ENCODE data around the gene DENND2C.
"Not testable (repeated sequence)": the region's sequence is repeated elsewhere in the genome, so short reads cannot be mapped to it uniquely, and the experiment has no call there.

DENND2C gene

GRCh38 chr1:114609826-114610225 is 60.0 kb downstream of the DENND2C start:
- no peak for DNase-seq (ENCODE audit: extremely low read depth in 1 of 2, low read depth in 1 of 2)

GRCh38 chr1:114609026-114609425 is 60.8 kb downstream of the DENND2C start:
- DNase-seq (ENCODE audit: extremely low read depth in 1 of 2, low read depth in 1 of 2) = no peak

- no peak for DNase-seq (ENCODE audit: extremely low read depth in 1 of 2, low read depth in 1 of 2)
Observed at GRCh38 chr1:114607223-114607622, 62.6 kb downstream of the DENND2C start.

DNA sequence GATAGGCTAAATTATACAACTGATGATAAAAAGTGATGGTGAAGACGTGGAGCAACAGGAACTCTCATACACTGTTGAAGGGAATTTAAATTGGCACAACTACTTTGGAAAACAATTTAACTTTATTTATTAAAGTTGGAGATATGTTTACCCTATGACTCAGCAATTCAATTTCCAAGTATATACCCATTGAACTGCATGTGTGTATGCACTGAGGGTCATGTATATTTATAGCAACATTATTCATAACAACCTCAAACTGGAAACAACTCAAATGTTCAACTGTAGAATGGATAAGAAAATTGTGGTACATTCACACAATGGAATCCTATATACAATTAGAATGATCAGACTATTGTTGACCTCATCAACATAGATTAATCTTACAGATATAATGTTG is 71.9 kb downstream of the DENND2C start:
- no peak for DNase-seq (ENCODE audit: extremely low read depth in 1 of 2, low read depth in 1 of 2)

GRCh38 chr1:114595602-114596001 is 74.2 kb downstream of the DENND2C start:
- no peak for DNase-seq (ENCODE audit: extremely low read depth in 1 of 2, low read depth in 1 of 2)

GRCh38 chr1:114594046-114594445 is 75.8 kb downstream of the DENND2C start:
- DNase-seq (ENCODE audit: extremely low read depth in 1 of 2, low read depth in 1 of 2) = no peak

- DNase-seq (ENCODE audit: extremely low read depth in 1 of 2, low read depth in 1 of 2) = no peak
Observed at GRCh38 chr1:114589122-114589521, 80.7 kb downstream of the DENND2C start.

GRCh38 chr1:114588196-114588689 is 81.6 kb downstream of the DENND2C start:
- DNase-seq (ENCODE audit: extremely low read depth in 1 of 2, low read depth in 1 of 2) = no peak

DNA sequence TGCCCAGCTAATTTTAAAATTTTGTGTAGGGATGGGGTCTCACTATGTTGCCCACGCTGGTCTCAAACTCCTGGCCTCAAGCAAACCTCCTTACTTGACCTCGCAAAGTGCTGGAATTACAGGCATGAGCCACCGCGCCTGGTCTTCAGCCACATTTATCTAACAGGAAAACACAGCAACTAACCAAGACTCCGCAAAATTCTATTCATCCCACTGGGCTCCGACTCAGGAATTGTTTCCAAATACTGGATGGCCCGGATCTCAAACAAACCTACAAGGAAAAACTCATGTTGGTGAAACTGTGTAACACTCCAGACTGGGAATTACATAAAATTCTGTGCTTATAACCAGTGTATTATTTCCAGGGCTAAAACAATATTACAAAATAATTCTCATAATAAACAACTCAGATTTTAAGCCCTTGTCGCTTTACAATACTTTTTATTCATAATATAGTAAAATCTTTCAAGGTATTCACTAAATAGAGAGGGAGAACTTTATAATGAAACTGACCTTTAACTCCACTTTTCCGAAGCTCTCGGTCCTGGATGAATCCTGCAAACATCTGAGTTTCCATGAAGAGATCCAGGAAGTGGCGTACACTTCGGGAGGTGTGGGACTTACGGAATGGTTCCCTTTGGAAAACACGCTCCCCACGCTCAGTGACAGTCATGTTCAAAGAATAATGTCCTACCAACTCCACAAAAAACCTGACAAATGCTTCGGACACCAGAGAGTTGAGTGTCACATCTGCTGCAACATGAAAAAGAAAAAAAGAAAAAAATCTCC is 82.5 kb downstream of the DENND2C start:
- no peak for DNase-seq (ENCODE audit: extremely low read depth in 1 of 2, low read depth in 1 of 2)

DNA sequence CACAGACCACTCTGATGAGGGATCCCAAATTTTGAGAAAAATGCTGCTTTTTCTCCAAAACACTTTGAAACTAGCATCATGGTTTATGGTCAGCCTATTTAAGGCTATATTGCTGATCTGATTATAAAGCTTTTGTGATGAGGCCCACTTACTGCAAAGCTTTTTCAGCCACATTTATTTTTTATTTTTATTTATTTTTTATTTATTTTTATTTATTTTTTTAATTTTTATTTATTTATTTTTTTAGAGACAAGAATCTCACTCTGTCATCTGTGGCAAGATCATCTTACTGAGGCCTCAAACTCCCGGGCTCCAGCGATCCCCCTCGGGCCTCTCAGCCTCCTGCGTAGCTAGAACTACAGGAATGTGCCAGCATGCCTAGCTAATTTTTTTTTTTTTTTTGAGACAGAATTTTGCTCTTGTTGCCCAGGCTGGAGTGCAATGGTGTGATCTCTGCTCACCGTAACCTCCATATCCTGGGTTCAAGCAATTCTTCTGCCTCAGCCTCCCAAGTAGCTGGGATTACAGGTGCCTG is 83.3 kb downstream of the DENND2C start:
- no peak for DNase-seq (ENCODE audit: extremely low read depth in 1 of 2, low read depth in 1 of 2)

DNA sequence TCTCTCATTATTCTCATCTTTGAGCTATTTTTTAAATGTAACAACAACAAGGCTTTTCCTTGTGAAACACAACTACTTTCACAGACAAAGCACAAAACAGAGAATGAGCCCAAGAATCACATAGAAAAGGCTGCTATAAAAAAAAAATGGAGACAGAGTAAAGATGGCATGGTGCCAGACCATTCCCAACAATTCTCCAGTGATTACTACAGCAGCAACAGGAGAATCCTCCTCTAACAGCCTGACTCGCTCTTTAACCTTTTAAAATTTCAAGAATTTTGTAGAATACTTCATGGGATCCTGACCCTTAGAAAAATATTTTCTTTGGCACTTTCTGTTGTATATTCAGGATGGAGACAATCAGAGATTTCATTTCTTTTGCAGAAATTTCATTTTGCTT is 84.6 kb downstream of the DENND2C start:
- DNase-seq (ENCODE audit: extremely low read depth in 1 of 2, low read depth in 1 of 2) = no peak

GRCh38 chr1:114581335-114582287 is 88.2 kb downstream of the DENND2C start, which contains the start of gene BCAS2:
BCAS2 (minus strand) TSS chr1:114581615; CDS start chr1:114581591, 24 bp downstream.
- peak; percentile 84 to 92 for DNase-seq (ENCODE audit: extremely low read depth in 1 of 2, low read depth in 1 of 2)

DNA sequence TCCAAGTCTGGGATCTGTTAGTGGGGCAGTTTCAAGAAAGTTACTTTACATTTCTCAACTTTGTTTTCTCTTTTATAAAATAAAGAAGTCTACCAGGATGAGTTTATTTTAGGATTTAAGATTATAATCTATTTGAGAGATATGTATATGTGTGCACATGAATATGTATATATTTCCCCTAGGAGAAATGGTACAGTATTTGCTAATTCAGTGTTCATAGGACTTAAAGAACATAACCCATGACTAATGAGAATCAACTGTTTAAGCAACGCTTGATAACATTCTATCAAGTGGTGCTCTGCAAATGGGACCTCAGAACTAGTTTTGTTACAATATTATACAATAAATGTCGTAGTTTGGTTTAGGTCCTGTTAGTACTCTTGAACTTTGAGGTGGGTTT is 95.5 kb downstream of the DENND2C start:
- DNase-seq (ENCODE audit: extremely low read depth in 1 of 2, low read depth in 1 of 2) = no peak

- no peak for DNase-seq (ENCODE audit: extremely low read depth in 1 of 2, low read depth in 1 of 2)
Observed at GRCh38 chr1:114564141-114564540, 105.7 kb downstream of the DENND2C start.

DNA sequence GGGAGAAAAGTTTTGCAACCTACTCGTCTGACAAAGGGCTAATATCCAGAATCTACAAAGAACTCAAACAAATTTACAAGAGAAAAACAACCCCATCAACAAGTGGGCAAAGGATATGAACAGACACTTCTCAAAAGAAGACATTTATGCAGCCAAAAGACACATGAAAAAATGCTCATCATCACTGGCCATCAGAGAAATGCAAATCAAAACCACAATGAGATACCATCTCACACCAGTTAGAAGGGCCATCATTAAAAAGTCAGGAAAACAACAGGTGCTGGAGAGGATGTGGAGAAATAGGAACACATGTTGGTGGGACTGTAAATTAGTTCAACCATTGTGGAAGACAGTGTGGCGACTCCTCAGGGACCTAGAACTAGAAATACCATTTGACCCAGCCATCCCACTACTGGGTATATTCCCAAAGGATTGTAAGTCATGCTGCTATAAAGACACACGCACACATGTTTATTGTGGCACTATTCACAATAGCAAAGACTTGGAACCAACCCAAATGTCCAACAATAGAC is 106.8 kb downstream of the DENND2C start:
- DNase-seq (ENCODE audit: extremely low read depth in 1 of 2, low read depth in 1 of 2) = not testable (repeated sequence)

DNA sequence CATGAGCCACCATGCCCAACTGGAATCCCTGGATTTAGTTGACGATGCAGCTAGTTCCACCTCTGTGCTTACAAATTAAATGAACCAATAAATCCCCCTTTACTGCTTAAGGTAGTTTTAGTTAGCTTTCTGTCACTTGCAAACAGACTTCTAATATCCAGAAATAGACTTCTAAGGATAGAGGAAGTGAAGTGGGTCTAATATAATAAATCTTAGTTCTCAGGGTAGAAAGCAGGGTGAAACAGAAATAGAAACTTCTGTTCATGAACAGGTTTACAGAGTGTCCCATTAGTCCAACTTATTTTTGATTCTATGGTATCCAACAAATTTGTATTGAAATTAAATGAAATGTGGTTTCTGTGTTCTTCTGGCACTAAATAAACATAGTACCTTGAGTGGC is 108.5 kb downstream of the DENND2C start:
- DNase-seq (ENCODE audit: extremely low read depth in 1 of 2, low read depth in 1 of 2) = no peak

DNA sequence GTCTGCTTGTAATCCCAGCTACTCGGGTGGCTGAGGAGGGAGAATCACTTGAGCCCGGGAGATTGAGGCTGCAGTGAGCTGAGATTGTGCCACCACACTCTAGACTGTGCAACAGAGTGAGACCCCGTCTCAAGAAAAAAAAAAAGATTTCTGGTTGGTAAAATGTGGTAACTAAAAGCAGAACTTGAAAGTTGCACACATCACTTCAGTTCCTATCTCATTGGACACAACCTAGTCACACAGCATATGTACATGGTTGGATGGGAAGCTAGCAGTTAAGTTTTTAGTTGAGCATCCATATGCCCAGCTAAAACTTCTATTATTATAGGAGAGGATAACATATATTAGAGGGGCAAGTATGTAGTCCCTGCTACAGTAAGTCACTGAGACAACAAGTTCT is 110.5 kb downstream of the DENND2C start:
- DNase-seq (ENCODE audit: extremely low read depth in 1 of 2, low read depth in 1 of 2) = no peak

DNA sequence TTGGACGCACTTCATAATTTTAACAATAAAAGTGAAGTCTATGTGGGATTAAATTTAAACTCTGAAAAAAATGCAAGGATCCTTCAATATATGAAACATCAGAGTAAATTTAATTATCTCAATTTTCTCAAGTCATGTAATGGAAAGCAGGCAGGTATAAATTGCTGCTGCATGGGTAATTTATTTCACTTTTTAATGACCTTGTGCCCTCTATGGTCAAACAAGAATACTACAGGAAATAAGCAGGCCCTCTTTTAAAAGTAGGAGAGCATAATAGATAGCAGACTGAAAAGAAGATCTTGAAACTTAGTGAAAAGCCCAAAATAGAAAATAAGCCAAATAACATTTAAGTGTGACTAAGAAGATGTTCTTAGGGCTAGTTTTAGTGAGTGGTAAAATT is 111.3 kb downstream of the DENND2C start:
- no peak for DNase-seq (ENCODE audit: extremely low read depth in 1 of 2, low read depth in 1 of 2)

GRCh38 chr1:114554577-114554976 is 115.3 kb downstream of the DENND2C start:
- DNase-seq (ENCODE audit: extremely low read depth in 1 of 2, low read depth in 1 of 2) = no peak

DNA sequence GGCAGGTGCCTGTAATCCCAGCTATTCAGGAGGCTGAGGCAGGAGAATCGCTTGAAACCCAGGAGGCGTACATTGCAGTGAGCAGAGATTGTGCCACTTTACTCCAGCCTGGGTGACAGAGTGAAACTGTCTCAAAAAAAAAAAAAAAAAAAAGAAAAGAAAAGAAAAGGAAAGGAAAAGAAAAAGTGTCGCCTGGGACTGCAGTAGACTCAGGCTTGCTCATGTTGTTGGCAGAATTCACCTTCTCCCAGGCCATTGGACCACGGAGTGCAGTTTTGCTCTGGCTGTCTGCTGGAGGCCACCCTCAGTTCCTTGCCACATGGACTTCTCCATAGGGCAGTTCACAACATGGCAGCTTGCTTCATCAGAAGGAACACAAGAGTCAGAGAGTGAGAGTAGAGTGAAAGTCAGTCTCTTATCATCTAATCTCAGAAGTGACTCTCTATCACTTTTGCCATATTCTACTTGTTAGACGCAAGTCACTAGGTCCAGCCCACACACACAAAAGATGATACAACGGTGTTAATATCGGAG is 117.7 kb downstream of the DENND2C start:
- DNase-seq (ENCODE audit: extremely low read depth in 1 of 2, low read depth in 1 of 2) = no peak

- no peak for DNase-seq (ENCODE audit: extremely low read depth in 1 of 2, low read depth in 1 of 2)
Observed at GRCh38 chr1:114551400-114551799, 118.4 kb downstream of the DENND2C start.
